HG03354 (cell line): ENCODE data around the gene HHATL.
"Not testable (repeated sequence)": the region's sequence is repeated elsewhere in the genome, so short reads cannot be mapped to it uniquely, and the experiment has no call there.

Experiments used
- ATAC-seq: cut with Tn5 transposase; IDR thresholded peaks from one replicate; pipeline ENCODE4 v1.9.1; 2021; ENCODE audit warnings: mild to moderate bottlenecking; ENCODE audit not compliant: unreplicated experiment, poor library complexity, severe bottlenecking

The HHATL gene

DNA sequence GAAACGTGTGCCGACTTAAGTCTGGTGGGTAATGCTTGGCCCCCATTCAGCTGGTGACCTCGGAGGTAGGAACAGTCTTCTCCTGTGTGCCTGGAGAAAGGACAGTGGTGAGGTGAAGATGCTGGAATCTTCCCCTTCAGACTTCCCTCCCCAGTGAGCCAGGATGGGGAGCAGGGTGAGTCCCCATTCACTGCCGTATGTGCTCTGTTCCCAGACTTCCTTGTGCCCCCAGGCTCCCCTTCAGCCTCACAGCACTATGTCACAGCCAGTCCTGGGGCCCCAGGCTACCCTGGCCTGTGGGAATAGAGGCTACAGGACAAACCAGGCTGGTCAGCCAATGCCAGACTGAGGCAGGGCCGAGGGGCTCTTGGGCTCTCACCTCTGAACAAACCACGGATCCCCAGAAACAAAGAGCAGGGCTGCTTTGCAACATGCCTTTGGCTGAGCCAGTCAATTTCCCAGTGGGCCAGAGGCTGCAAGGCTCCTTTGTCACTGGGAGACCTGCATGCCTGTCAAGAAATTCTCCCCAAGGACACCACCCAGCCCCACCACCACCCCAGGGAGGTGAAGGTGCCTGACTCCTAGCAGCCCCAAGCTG is 31.8 kb upstream of the HHATL start:
- no peak for ATAC-seq

DNA sequence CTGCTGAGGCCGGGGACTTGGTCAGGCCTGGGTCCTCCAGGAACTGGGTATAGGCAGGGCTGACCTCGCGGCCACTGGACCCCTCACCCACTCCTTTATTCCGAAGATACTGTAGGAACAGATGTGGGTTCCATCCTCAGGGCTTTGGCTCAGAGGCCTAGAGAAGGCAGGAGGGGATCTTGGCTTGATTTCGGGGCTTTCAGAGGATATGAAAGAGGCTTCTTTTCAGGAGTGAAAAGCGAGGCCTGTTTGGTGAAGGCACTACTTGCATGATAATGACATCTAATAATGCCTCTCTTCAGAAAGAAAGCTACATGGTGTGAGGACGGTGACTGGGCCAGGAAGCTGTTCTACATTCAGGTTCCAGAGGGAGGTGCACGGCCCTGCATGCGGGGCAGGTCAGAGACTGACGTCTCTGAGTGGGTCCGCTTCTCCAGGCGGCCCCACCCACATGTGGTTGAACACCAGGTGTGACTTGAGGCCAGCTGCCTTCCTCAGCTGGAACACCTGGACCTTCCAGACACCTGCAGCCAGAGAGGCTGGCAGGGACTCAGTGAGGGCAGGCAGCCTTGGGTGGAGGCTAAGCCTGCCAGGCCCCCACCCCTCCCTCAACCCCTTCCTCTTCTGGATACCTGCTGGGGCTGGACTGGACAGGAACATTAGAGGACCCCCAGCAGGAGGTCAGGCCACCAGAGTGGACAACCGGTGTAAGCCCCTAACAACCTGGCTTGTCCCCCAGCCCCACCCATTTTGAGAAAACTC is 31.1 kb upstream of the HHATL start:
- ATAC-seq, result no peak

DNA sequence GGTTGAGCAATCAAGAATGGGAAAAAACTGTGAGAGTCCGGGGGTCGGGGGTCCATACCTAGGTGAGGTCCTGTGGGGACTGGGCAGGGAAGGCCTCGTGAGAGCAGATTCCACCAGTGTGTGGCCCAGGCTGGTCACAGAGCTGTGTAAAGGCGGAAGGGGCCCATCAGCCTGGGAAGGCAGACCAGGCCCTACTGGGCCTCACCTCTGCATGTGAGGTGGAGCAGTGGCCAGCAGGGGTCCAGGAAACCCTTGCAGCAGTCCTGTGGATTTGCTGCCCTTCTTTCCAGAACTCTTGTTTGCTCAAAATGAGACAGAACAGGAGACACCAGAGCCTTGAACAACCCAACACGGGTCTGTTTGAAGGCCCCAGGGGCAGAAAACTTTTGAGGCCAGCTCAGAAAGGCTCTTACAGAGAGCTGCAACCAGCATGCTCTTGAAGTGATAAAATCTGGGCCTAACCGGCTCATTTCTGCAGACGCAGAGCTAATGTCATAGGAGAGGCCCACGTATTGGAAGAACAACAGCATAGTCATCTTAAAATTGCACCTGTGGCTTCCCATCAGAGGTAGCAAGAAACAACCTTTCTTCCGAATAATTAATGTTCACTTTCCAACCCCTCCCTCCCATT is 30.3 kb upstream of the HHATL start:
- no peak for ATAC-seq

DNA sequence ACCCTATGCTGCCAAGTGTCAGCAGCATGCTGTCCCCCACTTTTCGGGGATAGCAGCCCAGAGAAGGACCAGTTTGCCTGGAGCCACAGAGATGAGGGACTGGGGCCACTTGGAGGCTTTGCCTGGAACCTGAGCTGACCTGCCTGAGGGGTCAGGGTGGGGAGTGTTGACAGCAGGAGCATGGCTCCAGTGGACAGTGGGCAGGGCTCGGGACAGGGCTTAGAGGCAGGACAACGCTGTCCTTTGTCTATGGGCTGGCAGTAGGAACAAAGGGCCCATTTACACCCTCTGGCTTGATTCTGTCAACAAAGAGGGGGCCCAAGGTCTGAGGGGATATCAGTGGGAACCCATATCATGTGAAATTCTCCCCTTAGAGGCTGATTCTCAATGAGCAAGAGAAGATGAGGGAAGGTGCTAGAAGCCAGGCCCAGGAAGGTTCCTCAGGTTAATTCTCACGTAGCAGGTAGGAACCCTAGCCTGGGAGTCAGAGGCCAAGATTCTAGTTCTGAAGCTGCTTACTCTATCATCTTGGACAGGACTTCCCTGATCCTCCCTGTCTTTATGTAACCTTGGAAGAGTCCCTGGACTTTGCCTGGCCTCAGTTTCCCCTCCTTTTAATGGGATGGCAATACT is 29.7 kb upstream of the HHATL start:
- no peak for ATAC-seq

DNA sequence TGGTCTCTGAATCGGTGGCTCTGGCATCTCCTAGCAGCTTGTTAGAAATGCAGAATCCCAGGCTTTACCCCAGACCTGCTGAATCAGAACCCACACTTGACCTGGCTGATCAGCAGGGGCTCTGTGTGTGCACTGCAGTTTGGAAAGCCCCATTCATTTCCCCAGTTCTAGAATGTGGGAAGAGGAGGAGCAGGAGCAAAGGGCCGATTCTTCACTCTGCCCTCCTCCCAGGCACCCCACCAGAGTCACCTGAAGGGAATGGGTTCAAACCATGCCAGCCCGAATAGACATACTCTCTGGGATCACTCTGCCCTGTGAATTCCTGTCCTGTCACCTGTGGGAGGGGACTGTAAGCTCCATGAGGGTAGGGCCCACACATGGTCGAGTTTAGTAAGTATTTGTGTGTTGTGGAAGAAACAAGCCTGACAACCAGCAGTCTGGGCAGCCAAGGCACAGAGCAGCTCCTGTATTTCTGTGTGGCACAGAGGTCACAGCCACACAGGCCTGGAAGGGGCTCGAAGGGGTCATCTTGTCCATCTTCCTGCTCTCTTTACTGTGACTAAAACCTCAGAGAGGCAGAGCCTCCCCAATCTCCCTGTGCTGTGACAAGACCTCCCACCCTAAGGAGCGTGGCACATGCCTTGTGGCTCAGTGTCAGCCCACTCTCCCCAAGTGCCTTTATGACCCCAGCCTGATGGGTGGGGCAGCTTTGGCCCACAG is 29.0 kb upstream of the HHATL start:
- ATAC-seq, result no peak

DNA sequence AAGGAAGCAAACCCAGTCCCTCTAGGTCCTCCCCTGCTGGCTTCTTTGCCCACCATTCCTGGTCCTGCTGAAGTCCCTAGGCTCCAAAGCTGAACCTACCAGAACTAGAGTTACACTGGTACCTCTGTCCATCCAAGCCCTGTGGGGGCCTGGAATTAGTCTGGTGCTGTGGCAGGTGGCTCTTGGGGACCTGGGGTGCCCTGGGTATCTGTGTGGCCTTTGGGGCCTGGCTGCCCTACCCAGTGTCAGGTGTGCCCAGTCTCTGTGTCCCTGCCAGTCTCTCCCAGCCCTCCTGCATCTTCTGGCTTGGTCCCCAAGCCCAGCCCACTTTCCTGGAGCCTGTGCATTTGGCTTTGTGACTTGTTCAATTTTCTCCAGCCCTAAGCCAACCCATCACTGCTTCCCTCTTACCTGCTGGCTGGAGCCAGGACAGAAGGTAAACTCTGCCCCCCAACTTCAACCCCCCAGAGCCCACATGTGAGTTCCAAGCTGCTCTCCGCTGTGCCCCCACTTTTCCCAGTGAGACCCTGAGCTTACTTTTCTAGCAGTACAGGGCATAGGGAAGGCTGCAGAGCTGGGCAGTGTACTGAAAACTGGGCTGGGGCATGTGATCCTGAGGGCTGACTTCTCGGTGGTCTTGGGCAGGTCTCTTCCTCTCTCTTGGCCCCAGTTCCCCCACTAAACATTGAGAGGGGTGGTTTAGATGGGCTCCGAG is 28.3 kb upstream of the HHATL start:
- ATAC-seq, result no peak

DNA sequence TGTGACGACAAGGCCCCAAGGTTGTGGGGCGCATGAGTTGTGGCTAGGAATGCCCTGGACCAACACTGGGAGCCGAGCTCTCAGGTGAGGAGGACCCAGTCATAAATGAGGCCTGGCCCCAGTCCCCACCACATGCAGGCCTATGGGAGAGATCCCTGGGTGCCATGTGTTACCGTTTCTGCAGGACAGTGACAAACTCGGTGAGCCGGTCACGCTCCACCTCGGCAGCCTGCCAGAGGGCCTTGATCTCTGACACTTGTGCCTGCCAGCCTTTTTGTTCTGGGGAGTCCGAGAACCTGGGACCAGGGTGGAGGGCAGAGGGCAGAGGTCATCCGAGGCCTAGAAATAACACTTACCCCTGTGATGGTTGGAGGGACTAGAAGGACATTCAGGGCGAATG is 27.7 kb upstream of the HHATL start:
- ATAC-seq, result no peak

DNA sequence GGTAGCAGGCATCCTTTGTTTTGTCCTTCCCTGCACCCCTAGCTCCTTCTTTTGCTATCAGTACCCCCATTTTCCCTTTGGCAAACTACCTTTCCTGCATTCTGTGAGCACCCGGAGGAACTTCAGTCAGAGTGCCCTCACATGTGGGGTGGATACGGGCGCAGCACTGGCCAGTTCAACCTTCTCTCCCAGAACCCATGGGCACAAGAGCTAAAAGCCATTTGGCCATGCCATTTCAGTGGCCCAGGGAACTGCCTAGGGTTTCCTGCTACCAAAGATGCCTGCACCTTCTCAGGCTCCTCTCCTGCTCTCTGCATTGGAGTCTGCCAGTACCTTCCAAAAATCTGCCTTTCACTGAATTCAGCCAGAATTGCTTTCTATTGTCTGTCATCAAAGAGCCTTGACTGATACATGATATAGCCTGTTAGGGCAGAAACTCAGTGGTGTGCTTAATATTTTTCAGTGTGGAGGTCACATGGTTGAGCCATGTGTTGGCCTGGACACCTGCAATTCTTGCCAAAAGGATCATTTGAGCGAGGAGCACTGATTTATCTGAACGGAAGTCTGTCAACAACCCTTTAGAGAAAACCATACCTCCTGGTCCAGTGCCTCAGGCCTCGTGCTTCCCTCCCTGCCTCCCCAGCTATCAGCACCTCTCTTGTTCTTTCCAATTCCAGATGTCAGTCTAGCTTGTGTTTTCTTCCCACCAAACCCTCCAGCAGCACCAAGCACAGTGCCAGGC is 27.0 kb upstream of the HHATL start:
- ATAC-seq, result no peak

DNA sequence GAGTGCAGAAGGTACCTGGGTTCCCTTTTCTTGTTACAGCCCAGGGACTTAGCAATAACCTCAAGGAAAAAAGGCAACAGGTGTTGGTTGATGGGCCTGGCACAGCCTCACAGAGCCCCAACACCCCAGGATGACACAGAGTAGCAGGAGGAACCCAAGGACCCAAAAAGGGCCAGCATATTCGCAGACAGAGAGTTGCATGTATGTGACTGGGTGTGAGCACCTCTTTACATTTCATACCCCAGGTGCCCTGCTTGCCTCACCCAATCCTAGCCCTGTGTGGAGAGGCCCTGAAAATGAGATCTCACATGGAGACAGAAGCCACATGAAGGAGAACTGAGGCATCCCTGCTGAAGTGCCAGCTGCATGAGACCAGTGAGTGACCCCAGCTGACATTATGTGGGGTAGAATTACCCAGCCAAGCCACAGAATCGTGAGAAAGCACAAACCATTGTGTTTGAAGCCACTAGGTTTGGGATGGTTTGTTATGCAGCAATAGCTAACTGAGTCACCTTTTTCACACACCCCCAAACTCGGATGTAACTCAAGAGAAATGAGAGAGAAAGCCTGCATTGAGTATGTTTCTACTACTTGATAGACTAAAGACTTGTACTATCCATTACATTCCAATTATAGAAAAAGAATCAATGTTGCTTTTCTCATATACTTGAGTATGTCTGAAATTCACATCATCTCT is 26.2 kb upstream of the HHATL start:
- ATAC-seq, result no peak

DNA sequence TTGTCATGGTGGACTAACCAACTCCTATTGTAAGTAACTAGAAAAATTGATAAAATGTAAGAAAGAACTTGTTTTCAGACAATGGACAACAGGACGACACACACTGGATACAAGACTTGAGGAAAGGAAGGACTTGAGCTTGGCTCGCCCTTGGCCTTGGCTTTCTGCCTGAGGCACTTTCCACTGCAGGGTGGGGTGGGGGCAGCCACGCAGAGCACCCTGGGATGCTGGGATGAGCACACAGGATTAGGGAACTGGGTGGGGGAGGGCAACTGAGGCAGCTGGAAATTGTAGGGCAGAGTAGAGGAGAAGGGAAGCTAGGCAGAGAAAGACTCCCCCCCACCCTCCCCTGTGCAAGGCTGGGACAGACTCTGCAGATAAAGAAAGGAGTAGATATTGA is 25.5 kb upstream of the HHATL start:
- ATAC-seq, result no peak

DNA sequence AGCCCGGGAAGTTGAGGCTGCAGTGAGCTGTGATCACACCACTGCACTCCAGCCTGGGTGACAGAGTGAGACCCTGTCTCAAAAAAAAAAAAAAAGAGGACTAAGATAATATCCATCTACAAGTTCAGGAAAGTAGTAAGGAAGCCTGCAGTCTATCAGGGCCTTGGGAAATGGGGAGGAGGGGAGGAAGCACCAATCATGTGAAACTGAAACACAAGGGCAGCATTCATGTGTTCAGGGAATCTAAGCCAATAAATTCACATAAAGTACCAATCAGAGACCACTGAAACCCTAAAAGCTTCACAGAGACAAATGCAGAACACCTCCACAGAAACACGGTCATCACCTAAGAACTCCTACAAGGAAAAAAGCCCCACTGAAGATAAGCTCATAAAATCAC is 22.9 kb upstream of the HHATL start:
- no peak for ATAC-seq

DNA sequence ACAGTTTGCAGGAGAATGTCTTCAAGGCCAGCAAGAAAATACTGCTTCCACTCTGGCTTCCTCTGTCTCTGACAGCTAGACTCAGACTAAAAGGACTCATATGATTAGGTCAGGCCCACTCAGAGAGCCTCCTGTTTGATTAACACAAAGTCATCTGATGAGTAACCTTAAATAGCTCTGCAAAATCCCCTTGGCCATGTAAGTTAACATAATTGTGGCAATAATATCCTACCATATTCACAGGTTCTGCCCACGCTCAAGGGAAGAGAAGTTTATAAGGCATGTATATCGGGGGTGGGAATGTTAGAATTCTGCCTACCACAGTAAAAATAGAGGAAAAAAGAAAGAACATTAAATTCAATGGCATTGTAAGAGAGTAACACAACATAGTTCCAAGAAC is 20.6 kb upstream of the HHATL start:
- no peak for ATAC-seq

DNA sequence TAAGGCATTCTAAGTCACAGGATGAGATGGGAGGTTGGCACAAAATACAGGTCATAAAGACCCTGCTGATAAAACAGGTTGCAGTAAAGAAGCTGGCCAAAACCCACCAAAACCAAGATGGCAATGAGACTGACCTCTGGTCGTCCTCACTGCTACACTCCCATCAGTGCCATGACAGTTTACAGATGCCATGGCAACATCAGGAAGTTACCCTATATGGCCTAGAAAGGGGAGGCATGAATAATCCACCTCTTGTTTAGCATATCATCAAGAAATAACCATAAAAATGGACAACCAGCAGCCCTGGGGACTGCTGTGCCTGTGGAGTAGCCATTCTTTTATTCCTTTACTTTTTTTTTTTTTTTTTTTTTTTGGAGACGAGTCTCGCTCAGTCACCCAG is 19.8 kb upstream of the HHATL start:
- ATAC-seq, result not testable (repeated sequence)

DNA sequence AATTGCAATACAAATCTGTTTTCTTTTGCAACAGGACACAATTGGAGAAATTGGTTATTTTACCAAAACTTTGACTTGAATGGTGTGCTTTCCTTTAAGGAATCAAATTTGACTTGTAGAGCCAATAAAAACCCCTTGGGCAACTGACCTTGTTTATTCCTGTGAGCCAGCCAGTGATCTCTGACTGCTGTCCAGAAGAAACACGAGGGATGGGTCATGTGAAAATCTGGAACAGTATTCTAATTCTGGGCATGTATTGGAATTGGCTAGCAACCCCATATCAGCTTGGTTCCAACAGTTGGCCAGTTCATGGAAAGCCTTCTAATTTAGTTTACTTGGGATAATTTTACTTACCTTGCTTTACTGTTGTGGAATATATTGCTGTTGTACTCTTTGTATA is 19.1 kb upstream of the HHATL start:
- no peak for ATAC-seq

DNA sequence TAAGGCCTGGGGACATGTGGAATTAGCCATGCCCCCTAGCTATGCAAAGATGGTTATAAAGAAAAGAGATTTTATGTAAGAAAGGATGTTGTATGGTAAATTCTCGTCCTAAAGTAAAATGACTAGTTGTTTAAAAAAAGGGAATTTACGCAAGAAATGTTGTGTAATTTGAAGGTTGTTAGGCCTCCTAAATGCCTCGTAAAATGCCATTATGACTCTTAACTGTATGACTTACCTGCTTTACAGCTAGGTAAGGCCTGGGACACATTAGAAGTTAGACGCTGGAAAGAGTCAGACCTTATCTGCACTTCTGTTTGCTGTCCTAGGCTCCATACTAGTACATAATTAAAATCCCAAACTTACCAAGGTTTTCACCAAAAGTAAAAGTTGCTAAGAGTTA is 17.5 kb upstream of the HHATL start:
- ATAC-seq, result no peak

DNA sequence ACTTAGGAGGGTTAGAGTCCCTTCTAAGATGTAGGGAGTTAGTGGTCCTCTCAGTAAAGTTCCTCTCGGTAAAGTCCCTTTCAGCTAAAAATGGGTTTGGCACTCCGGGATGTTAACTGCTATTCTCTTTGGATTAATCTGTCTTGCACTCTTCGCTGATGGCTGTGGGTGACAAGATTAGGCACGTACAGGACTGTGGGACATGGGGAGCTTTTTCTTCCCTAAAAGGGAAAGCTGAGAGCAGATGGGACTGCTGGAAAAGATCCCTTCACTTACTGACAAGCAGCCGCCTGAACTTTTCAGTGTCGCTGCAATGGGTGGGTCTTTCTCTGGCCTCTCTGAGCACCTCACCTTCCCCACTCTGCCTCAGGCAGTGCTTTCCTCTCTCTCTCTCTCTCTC is 16.4 kb upstream of the HHATL start:
- no peak for ATAC-seq

DNA sequence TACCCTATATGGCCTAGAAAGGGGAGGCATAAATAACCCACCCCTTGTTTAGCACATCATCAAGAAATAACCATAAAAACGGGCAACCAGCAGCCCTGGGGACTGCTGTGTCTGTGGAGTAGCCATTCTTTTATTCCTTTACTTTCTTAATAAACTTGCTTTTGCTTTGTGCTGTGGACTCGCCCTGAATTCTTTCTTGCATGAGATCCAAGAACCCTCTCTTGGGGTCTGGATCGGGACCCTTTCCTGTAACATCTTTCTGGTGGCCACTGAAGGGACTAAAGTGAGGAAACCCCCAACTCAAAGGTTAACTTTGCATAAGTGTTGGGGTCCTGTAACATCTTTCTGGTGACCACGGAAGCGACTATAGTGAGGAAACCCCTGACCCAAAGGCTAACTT is 15.7 kb upstream of the HHATL start:
- ATAC-seq, result no peak

DNA sequence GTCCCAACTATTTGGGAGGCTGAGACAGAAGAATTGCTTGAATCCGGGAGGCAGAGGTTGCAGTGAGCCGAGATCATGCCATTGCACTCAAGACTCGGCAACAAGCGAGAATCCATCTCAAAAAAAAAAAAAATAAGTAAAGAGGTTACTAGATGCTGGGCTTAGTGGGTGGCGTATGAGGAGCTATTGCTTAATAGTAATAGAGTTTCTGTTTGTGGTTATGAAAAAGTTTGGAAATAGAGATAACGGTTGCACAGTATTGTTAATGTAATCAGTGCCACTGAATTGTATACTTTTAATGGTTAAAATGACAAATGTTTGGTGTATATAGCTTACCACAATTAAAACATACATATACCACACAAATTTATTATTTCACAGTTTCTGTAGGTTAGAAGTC is 14.7 kb upstream of the HHATL start:
- no peak for ATAC-seq
